Ascending aorta (tissue), 2 donors: ENCODE measurements around the gene FARP1. TPM values are rescaled to one million over a fixed set of nuclear protein-coding genes. Genes with fewer than 3 reads are reported as not detected.

Experiments used
- DNase-seq, 2 donors: peaks; one replicate each; pipeline ENCODE4 v3.0.0-alpha.2; 2019; ENCODE audit warnings: low spot score in 2 of 2
- H3K27ac ChIP-seq, 2 donors: fragments of 200-600 bp; sonication (generic); one replicate each; pipeline ENCODE4 v1.5.1; 2016 to 2017; ENCODE audit warnings: mild to moderate bottlenecking in 1 of 2
- H3K27me3 ChIP-seq: fragments of 200-600 bp; sonication (generic); one replicate; pipeline ENCODE4 v1.5.1; 2017
- H3K36me3 ChIP-seq, 2 donors: fragments of 200-600 bp; sonication (generic); one replicate each; pipeline ENCODE4 v1.5.1; 2016
- H3K4me1 ChIP-seq, 2 donors: fragments of 200-600 bp; sonication (generic); one replicate each; pipeline ENCODE4 v1.5.1; 2016 to 2017; ENCODE audit warnings: mild to moderate bottlenecking in 1 of 2
- H3K4me3 ChIP-seq, 2 donors: fragments of 200-600 bp; sonication (generic); one replicate each; pipeline ENCODE4 v1.5.1; 2016 to 2017; ENCODE audit warnings: mild to moderate bottlenecking in 1 of 2
- H3K9me3 ChIP-seq, 2 donors: fragments of 200-600 bp; sonication (generic); one replicate each; pipeline ENCODE4 v1.5.1; 2016
- intact Hi-C: fragments of 100-400 bp; cut with DNase I; formaldehyde crosslinking; loops from one replicate; pipeline ENCODE4 v1.15.1; 2023
- total RNA-seq: library from RNA; depleted of rRNA; stranded (reverse); fragments of >200 nt; gene quantifications from one replicate; pipeline ENCODE4 v1.1.0, GENCODE V29; 2016
- TF ChIP-seq, protein P1 (sequence below), 3 experiments: fragments of 200-600 bp in 2 of 3; fragments of 450-650 bp in 1 of 3; sonication (generic) in 2 of 3; IDR thresholded peaks; one replicate each; pipeline ENCODE4 v1.5.1; 2016 to 2019; ENCODE audit warnings: antibody characterized with exemption in 3 of 3, mild to moderate bottlenecking in 1 of 3, moderate library complexity in 1 of 3

The FARP1 gene
- total RNA-seq, 1 donor from 2014 or later: 80.8 TPM

DNA sequence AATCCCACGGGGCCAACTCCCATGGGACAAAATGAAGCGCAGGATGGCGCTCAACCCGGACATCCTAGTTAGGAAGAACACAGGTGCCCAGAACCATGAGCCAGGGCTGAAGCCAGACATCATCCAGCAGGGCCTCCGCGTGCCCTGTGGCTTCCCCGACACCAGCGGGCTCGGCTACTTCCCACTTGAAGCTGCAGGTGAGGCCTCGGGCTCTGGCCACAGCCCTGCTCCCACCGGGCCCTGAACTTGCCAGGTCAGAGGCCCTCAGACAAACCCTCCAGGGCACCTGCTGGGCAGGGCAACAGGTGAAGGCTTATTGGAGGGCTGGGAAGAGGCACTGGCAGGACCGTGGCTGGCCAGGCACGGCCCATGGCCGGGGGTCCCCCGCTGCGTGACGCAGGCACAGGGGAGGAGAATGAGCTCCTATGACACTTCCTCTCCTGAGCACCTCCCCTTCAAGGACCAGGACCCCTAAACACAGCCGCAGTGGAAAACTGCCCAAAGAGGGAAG is 316.3 kb downstream of the FARP1 start:
- TF ChIP-seq, protein P1, sequence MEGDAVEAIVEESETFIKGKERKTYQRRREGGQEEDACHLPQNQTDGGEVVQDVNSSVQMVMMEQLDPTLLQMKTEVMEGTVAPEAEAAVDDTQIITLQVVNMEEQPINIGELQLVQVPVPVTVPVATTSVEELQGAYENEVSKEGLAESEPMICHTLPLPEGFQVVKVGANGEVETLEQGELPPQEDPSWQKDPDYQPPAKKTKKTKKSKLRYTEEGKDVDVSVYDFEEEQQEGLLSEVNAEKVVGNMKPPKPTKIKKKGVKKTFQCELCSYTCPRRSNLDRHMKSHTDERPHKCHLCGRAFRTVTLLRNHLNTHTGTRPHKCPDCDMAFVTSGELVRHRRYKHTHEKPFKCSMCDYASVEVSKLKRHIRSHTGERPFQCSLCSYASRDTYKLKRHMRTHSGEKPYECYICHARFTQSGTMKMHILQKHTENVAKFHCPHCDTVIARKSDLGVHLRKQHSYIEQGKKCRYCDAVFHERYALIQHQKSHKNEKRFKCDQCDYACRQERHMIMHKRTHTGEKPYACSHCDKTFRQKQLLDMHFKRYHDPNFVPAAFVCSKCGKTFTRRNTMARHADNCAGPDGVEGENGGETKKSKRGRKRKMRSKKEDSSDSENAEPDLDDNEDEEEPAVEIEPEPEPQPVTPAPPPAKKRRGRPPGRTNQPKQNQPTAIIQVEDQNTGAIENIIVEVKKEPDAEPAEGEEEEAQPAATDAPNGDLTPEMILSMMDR (IDR thresholded peaks at IDR 0.05): no peak
- Histone ChIP-seq H3K4me1 (peaks cover 0 to 5% of the 10 kb centered on the region in 2 donors), H3K9me3 (no peaks in the 10 kb centered on the region), H3K27me3 (no peaks in the 10 kb centered on the region), H3K27ac (no peak overlapping the region), H3K4me3 (no peak overlapping the region), H3K36me3 (peaks cover 12 to 66% of the 10 kb centered on the region in 2 donors)
- no peak for DNase-seq
- intact Hi-C loops: no loop called here

DNA sequence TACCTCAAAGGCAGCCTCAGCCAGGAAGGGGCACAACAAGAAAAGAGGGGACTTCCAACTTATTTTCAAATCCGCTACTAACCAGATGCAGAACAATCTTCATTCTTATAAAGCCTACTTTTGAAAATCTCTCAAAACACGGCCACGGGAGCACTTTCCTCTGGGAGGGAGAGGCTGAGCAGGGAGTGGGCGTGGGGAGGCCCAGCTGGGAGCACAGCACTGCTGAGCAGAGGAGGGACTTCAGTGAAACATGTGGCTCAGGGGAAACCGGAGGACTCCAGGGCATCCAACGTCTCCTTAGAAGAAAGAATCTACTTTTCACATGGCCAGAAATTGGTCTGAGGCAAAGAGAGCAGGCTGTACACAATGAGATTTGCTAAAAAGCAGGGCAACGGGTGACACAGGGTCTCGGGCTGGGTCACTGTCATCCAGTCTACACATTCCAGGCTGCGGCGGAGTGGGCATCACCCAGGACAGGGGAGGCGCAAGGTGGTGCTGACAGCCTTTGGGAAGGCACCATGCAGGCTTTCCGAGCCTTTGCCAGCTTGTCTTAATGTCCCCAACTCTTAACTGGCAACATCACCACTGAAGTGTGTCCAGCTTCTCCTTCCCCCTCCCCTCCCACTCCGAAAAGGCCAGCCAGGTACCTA is 317.0 kb downstream of the FARP1 start:
- TF ChIP-seq, protein P1 (IDR thresholded peaks at IDR 0.05): no peak
- Histone ChIP-seq H3K27me3 (no peaks in the 10 kb centered on the region), H3K4me1 (peaks cover 0 to 2% of the 10 kb centered on the region in 2 donors), H3K4me3 (no peak overlapping the region), H3K36me3 (peaks cover 12 to 68% of the 10 kb centered on the region in 2 donors), H3K9me3 (no peaks in the 10 kb centered on the region), H3K27ac (no peak overlapping the region)
- no peak for DNase-seq
- intact Hi-C loops: no loop called here

DNA sequence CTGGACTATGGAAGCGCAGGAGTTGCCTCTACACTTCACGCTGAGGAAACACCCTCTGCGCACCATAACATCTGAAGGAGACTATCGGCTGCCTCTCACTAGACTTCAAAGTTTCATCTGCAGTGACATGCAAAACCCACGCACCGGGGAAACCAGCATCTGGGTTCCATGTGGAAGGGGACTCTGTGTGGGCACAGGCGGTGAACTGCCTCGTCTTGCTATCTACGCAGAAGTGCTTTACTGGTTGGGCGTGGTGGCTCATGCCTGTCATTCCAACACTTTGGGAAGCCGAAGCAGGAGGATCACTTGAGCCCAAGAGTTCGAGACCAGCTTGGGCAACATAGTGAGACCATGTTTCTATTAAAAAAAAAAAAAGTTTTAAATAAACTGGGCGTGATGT is 317.6 kb downstream of the FARP1 start:
- Histone ChIP-seq H3K36me3 (peaks cover 12 to 74% of the 10 kb centered on the region in 2 donors), H3K27me3 (no peaks in the 10 kb centered on the region), H3K4me3 (no peak overlapping the region), H3K9me3 (no peaks in the 10 kb centered on the region), H3K27ac (no peak overlapping the region), H3K4me1 (no peaks in the 10 kb centered on the region)
- DNase-seq: no peak
- intact Hi-C loops: no loop called here
- TF ChIP-seq, protein P1 (IDR thresholded peaks at IDR 0.05): no peak

DNA sequence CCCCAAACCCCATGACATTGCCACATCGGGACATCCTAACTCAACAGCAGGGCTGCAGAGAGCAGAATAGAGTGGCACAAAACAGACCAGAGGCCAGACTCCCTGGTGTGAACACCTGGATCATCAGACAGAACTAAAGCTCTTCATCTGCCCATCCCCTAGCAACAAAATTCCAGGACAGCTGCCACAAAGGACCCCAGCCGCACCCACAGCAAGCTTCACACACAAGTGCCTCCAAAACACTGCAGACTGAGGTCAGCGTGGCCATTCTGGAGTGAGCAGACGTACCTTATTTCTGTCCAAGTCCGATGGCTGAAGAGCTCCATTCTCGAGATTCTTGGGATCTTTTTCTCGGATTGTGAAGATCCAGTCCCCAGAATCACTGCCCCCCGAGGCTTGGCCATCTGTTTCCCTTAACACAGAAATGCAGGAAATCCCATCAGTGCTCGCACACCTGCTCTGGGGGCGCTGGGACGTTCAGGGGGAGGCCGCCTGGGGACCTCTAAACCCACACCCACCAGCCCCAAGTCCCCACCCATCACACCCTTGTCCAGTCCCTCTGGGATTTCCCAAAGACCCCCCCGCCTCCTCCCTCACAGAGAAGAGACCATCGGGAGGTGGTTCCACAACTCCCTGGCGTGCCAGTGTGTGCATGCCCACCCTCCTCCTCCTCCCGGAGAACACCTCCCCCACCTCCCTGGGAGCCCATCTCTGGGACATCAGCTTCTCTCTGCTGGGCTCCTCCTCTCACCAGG is 318.8 kb downstream of the FARP1 start:
- Histone ChIP-seq H3K9me3 (no peaks in the 10 kb centered on the region), H3K27me3 (no peaks in the 10 kb centered on the region), H3K27ac (no peak overlapping the region), H3K36me3 (peaks cover 16 to 67% of the 10 kb centered on the region in 2 donors), H3K4me1 (no peaks in the 10 kb centered on the region), H3K4me3 (no peak overlapping the region)
- intact Hi-C loops: no loop called here
- DNase-seq: no peak
- TF ChIP-seq, protein P1 (IDR thresholded peaks at IDR 0.05): no peak

DNA sequence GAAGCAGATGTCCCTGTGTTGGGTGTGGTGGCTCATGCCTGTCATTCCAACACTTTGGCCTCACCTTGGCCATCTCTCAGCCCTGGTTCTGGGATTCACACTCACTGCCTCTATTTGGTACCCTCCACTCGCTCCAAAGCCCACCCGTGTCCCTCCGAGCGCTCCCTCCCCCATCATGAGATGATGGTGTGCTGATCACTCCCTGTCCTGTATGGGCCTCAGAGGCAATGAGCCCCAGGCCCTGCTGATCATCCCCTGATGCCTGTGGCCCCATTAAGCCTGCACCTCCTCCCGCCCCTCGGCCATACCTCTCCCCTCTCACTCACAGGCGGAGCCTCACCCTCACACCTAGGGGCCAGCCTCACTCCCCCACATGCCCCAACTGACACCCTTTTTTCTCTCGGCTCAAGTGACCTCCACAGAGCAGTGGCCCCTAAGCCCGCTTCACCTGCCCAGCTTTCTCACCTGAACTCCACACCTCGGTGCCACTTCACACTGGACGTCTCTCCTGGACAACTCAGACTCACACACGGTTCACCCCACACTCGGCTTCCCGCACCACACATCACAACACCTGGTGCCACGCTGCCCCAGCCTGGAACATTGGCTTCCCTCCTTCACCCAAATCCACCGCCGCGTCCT is 319.5 kb downstream of the FARP1 start:
- TF ChIP-seq, protein P1 (IDR thresholded peaks at IDR 0.05): no peak
- DNase-seq: no peak
- no peak overlapping the region for H3K27ac ChIP-seq

More for the DNA sequence above, 319.5 kb downstream of the FARP1 start:
- Histone ChIP-seq H3K9me3 (no peaks in the 10 kb centered on the region), H3K27me3 (no peaks in the 10 kb centered on the region), H3K4me1 (no peaks in the 10 kb centered on the region), H3K36me3 (peaks cover 16 to 60% of the 10 kb centered on the region in 2 donors), H3K4me3 (no peak overlapping the region)
- intact Hi-C loops: no loop called here
